Activated CD4-positive, alpha-beta T cell treated with anti-CD3 and anti-CD28 coated beads, Interleukin-10, Interleukin-2, amounts not matched to agents 100 ng/mL and 50 ng/mL, durations not matched to agents 16 hours and 8 hours (primary cell): Measurements from ENCODE around the gene BTNL2.
"Not testable (repeated sequence)": the region's sequence is repeated elsewhere in the genome, so short reads cannot be mapped to it uniquely, and the experiment has no call there.

Source experiments
- DNase-seq: peaks from one replicate; pipeline ENCODE4 v3.0.0-alpha.2; 2020

The BTNL2 gene, protein sequence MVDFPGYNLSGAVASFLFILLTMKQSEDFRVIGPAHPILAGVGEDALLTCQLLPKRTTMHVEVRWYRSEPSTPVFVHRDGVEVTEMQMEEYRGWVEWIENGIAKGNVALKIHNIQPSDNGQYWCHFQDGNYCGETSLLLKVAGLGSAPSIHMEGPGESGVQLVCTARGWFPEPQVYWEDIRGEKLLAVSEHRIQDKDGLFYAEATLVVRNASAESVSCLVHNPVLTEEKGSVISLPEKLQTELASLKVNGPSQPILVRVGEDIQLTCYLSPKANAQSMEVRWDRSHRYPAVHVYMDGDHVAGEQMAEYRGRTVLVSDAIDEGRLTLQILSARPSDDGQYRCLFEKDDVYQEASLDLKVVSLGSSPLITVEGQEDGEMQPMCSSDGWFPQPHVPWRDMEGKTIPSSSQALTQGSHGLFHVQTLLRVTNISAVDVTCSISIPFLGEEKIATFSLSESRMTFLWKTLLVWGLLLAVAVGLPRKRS

DNA sequence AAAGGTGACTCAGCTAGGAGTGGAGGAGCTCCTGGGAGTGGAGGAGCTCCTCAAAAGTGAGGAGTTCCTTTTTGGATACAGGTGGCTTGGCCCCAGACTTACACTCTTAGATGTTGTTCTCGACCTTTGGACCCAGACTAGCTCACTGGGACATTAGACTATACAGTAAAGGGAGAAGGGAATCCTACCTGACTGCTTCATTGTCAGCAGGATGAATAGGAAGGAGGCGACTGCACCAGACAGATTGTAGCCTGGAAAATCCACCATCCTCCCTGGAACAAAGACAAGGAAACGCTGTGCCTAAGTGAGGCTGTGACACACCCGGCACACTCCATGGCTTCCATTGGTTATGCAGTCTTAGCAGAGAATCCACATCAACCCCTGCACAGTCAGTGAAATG, at the start of gene BTNL2:
BTNL2 (minus strand) TSS at position 325 of the 400 bp plus-strand sequence; CDS start at position 267, 58 bp downstream.
- no peak for DNase-seq

GRCh38 chr6:32449088-32449736, 42.2 kb upstream of the BTNL2 start:
- DNase-seq = no peak

DNA sequence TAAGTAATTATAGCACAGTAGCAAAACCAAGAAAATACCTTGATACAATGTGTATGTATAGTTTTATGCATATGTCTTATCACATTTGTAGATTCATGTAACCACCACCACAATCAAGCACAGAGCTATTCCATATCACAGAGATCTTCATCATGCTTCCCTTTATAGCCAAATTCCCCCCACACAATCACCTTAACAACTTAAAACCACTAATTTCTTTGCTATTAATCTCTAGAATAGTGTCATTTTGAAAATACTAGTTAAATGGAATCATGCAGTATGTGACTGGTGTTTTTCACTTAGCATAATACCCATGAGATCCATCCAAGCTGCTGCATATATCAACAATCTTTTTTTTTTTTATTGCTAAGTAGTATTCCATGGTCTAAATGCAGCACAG, 41.0 kb upstream of the BTNL2 start:
- DNase-seq = no peak

DNA sequence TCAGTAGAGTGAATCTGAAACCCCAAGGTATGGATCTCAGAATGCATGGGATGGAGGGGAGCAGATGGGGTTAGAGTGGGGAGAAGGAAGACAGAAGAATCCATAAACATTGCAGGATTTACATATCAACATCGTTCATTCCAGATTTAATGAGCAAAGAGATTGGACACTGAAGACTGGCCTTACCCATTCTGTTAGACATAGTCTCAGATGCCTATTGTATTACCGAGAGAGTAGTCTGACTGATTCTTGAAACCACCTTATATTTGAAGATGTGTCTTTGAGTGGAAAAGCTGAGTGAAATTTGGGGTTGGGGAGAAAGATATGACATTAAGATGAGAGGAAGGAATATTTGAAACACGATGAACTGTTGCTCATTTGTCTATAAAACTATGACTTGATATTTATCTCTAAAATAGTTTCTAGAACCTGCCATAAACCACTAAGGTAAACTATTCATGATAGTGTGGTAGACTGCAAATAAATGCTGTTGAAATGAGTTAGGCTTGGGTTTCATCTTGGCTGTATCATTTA, 38.4 kb upstream of the BTNL2 start:
- DNase-seq = no peak

GRCh38 chr6:32444433-32444832, 37.5 kb upstream of the BTNL2 start:
- no peak for DNase-seq

GRCh38 chr6:32442977-32443552, 36.1 kb upstream of the BTNL2 start:
- no peak for DNase-seq

DNA sequence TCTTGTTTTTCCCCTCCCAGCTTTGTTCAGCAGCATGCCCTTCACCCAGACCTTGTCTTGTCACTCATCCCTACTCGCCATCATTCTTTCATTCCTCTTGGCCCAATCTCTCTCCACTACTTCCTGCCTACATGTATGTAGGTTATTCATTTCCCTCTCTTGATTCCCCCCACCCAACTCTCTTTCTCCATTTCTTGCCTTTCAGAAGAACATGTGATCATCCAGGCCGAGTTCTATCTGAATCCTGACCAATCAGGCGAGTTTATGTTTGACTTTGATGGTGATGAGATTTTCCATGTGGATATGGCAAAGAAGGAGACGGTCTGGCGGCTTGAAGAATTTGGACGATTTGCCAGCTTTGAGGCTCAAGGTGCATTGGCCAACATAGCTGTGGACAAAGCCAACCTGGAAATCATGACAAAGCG, 35.3 kb upstream of the BTNL2 start:
- DNase-seq = no peak

DNA sequence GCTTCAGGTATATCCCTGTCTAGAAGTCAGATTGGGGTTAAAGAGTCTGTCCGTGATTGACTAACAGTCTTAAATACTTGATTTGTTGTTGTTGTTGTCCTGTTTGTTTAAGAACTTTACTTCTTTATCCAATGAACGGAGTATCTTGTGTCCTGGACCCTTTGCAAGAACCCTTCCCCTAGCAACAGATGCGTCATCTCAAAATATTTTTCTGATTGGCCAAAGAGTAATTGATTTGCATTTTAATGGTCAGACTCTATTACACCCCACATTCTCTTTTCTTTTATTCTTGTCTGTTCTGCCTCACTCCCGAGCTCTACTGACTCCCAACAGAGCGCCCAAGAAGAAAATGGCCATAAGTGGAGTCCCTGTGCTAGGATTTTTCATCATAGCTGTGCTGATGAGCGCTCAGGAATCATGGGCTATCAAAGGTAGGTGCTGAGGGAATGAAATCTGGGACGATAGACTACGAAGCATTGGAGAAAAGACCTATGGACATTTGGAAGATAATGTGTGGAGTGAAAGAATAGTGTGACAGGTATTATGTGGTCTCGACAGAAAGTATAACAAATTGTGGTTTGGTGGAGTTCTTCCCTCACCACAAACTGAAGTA, 32.7 kb upstream of the BTNL2 start, which contains the start of gene HLA-DRA:
HLA-DRA (plus strand) TSS at position 286 of the 613 bp plus-strand sequence; CDS start at position 350, 64 bp downstream.
- DNase-seq = peak; percentile 93

- DNase-seq = no peak
Measured at GRCh38 chr6:32439139-32439538, 32.2 kb upstream of the BTNL2 start.

- peak; percentile 76 for DNase-seq
Measured at GRCh38 chr6:32436995-32437836, 30.2 kb upstream of the BTNL2 start.

GRCh38 chr6:32436186-32436585, 29.2 kb upstream of the BTNL2 start:
- no peak for DNase-seq

DNA sequence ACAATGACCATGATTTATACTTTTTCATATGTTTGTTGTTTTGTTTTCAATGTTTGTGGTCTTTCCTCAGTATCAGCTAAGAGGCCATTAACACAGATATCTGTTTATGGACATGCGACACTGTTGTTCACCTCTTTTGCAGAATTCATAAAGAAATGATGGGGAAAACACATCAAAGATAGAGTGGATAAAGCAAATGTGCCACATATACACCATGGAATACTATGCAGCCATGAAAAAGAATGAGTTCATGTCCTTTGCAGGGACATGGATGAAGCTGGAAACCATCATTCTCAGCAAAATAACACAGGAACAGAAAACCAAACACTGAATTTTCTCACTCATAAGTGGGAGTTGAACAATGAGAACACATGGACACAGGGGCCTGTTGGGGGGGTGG, 27.0 kb upstream of the BTNL2 start:
- not testable (repeated sequence) for DNase-seq

DNA sequence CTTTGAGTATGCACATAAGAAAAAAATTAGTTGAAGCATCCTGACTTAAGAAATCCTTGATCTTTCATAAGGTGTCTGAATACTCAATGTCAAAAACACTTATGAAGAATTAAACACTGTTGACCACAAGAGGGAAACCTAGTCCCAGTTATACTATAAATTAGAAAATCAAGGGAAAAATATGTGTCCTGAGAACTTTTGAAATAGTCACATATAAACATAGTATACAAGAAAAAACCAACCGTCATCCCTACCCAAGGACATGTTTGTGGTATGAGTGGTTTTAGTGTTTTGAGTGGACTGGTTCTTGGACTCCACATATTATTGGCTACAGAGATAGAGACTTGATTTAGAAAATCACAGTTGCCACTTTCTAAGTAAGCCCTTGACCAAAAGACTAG, 25.1 kb upstream of the BTNL2 start:
- peak; percentile 34 for DNase-seq

GRCh38 chr6:32431142-32431541, 24.2 kb upstream of the BTNL2 start:
- no peak for DNase-seq

DNA sequence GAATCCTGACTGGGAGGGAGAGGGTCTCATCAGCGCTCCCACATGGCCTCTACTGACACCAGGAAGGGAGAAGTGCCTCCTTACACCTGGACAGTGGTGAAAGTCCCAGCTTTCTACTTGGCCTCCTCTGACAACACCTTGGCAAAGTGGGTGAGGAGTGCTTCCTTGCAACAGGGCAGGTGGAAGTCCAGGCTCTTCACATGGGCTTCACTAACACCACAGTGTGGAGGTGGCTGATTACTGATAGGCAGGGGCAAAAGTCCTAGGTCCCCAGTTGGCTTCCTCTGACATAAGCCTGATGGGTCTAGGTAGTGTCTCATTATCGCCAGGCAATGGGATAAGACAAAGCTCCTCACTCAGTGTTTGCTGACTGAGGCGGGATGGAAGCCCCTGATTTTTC, 23.2 kb upstream of the BTNL2 start:
- DNase-seq = no peak

GRCh38 chr6:32427934-32428474, 21.0 kb upstream of the BTNL2 start:
- DNase-seq = no peak

DNA sequence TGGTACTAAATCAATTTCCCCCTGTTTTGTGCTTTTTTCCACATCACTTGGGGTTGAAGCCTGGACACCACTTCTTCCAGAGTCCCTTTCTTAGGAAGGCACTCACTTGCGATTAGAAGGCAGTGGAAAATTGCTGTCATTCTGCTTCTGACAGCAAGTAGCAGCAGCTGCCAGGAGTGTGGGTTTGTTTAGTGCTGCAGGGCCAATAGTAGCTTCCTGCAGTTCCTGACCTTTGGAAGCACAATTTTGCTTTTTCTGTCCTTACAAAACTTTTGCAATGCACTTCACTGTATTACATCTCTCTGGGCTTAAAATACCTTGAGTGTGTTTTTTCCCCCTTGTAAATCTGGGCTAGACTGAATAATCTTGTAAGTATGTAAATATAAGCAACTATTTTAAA, 20.2 kb upstream of the BTNL2 start:
- DNase-seq = no peak

DNA sequence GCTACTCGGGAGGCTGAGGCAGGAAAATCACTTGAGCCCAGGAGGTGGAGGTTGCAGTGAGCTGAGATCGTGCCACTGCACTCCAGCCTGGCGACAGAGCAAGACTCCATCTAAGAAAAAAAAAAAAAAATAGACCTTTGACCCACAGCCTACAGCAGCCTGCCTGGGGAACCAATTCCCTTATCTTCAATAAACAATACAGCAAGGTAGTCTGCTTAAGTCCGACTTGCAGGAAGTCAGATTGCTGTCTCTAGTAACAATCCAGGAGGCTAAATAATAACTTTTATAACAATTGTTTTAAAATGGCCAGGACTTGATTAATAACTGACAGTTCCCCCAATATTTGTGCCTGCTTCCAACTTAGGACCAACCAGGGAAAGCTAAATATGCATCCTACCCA, 19.4 kb upstream of the BTNL2 start:
- no peak for DNase-seq

DNA sequence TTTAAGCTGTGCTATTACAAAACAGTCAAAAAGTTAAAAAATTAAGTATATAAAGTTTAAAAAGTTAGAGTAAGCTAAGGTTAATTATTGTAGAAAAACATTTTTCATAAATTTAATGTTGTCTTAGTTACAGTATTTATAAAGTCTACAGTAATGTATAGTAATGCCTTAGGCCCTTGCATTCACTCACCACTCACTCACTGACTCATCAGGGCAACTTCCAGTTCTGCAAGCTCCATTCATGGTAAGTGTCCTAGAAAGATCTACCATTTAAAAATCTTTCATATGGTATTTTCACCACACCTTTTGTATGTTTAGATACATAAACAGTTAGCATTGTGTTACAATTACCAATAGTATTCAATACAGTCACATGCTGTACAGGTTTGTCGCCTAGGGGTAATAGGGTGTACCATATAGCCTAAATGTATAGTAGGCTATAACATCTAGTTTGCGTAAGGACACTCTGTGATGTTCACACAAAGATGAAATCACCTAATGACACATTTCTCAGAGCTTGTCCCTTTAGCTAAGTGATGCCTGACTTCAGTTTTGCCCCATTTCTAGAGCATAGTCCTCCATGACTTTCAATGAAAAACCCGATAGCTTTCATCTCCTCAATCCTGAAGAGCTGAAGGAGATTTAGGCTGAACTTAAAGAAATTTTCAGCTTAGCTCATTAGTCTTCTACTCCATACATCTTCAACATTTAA, 17.8 kb upstream of the BTNL2 start:
- DNase-seq = no peak

DNA sequence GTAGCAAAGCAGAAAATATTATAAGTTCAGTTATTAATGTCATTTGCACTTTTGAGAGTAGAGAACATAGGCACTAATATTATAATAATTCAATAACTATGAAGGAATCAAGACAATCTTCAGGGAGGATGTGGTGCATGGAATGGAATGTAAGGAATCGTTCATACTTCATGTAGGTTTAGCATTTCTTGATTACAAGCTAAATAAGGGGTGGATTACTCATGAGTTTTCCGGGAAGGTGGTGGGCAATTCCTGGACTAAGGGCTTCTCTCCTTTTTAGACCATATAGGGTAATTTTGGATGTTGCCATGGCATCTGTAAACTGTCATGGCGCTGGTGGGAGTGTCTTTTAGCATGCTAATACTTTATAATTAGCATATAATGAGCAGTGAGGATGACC, 9.1 kb upstream of the BTNL2 start:
- no peak for DNase-seq

DNA sequence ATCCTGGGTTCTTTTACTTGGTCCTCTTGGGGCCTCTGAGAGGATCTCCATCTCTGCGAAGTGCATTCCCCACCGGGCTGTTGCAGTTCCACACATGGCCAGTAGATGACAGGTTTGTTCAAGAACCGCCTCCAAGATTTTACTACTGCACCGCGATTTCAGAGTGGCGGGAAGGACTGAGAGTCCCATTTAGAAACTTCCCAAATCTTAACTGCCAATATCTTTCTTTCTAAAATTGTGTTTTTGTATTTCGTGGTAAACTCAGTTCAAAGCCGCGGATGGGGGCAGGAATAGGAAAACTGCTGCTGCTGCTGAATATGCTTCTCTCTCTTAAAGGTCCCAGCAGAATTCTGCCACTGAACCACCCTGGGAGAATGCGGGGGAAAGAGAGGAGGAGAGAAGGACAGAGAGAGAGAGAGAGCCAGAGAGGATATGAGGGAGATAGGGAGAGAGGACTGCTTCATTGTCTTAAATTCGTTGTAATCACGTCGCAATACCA, 8.6 kb upstream of the BTNL2 start:
- peak; percentile 79 for DNase-seq
